Measurements from ENCODE around the gene LIN9. TPM values are rescaled to one million over a fixed set of nuclear protein-coding genes. Genes with fewer than 3 reads are reported as not detected.
A peak's percentile ranks its signal among the peaks of the same experiment; 100 is the strongest.

The LIN9 gene
- total RNA-seq (7.6 and 9.4 TPM in 2 replicates), polyA plus RNA-seq (2.0 and 2.5 TPM in 2 replicates), polyA minus RNA-seq (2.1 and 3.3 TPM in 2 replicates), Bru-seq, nascent RNA (percentile 72 among the genes with signal in this experiment), BruChase-seq, experiment 1, labeled RNA remaining after a 6-hour chase (percentile 54 among the genes with signal in this experiment), BruChase-seq, experiment 2, labeled RNA remaining after a 2-hour chase (percentile 61 among the genes with signal in this experiment)
- 3.2 and 3.8 TPM in 2 replicates for polyA plus RNA-seq (2011; cell fraction: cytosol; rRNA removed)
- 3.9 and 5.9 TPM in 2 replicates for polyA plus RNA-seq (2011; cell fraction: nucleus; rRNA removed)
- 3.2 and 5.6 TPM in 2 replicates for polyA plus RNA-seq (2012)
- polyA minus RNA-seq (2011; cell fraction: cytosol; rRNA and poly(A)+ RNA removed), result 5.7 TPM
- polyA minus RNA-seq (2011; cell fraction: nucleus; rRNA and poly(A)+ RNA removed), result 5.0 and 5.6 TPM in 2 replicates
- long read RNA-seq, transcript LIN9-204 (14 exons, 2,909 nt), result minor isoform, 6 of 22 reads
- long read RNA-seq, transcript LIN9-201 (15 exons, 3,567 nt), result major isoform, 9 of 22 reads
- long read RNA-seq, partial matches to known transcripts, result 0 of 22 reads
- long read RNA-seq, other reads (novel, unspliced or antisense), result 7 of 22 reads

GRCh38 chr1:226308723-226309397 lies at the start of gene LIN9:
Gene LIN9 (minus strand): TSS chr1:226309164. CDS start chr1:226309139, 25 bp downstream.
- DNase-seq (ENCODE audit: low read depth, low spot score) (peak; percentile 91), FAIRE-seq (peak; percentile 84)
- Histone ChIP-seq H3K79me2 (ENCODE audit: control insufficient read depth, insufficient read depth, low read length) (peaks cover 48% of the 10 kb centered on the region), H3K4me3 (replicated peaks in 1 of 3; ENCODE audit: insufficient read depth in 1 of 3, low read depth in 1 of 3, low read length in 3 of 3) (peak within 1 kb of the TSS; percentile 81 to 98 (median 85)), H3K9me1 (replicated peaks; ENCODE audit: control insufficient read depth, extremely low read depth, insufficient read depth, low read length) (no peaks in the 10 kb centered on the region), H3K4me1 (ENCODE audit: control insufficient read depth, extremely low read depth, insufficient read depth, low read length) (peaks cover 13% of the 10 kb centered on the region), H3K27me3 (ENCODE audit: control insufficient read depth in 2 of 2, insufficient read depth in 2 of 2, low read length in 2 of 2) (peaks cover 2 to 4% of the 10 kb centered on the region in 2 experiments), H3K27ac (ENCODE audit: insufficient read depth, low read depth, low read length) (peak within 1 kb of the TSS; percentile 75), H3K9me3 (replicated peaks; ENCODE audit: control insufficient read depth, insufficient read depth, low read length) (no peaks in the 10 kb centered on the region), H2AFZ (ENCODE audit: low read depth, low read length) (peak within 1 kb of the TSS; percentile 99), H3K4me2 (ENCODE audit: insufficient read depth, low read length) (peak within 1 kb of the TSS; percentile 91), H4K20me1 (replicated peaks; ENCODE audit: control insufficient read depth, extremely low read depth, insufficient read depth, low read length) (no peaks in the 10 kb centered on the region), H3K9ac (replicated peaks; ENCODE audit: extremely low read depth, insufficient read depth, low read length) (peak within 1 kb of the TSS; percentile 90), H3K36me3 (ENCODE audit: control insufficient read depth in 2 of 2, extremely low read depth in 1 of 2, insufficient read depth in 2 of 2, low read length in 2 of 2) (no peaks in the 10 kb centered on the region)
- no TSS peak for BruUV-seq (replicated peaks)
- intact Hi-C loops (cut with micrococcal nuclease) (loop anchor here (1.0 to 2.0 kb wide), 3 partner anchors 24 to 123 kb away; partner anchors contain the start of genes ACBD3 and PARP1), dilution Hi-C loops (cut with MboI; ENCODE audit: extremely low pct_ligation_motif_present, low sequenced_read_pairs) (no loop called here)
- TF ChIP-seq POLR2AphosphoS5 (IDR thresholded peaks at IDR 0.05; ENCODE audit: insufficient read depth, low read depth, low read length) (peak; percentile 56), CTCF (IDR thresholded peaks at IDR 0.05; ENCODE audit: extremely low read depth in 1 of 2, insufficient read depth in 1 of 2, low read depth in 1 of 2, low read length in 2 of 2) (peak in 1 of 2 donors; percentile 5), MAX (IDR thresholded peaks at IDR 0.05; ENCODE audit: insufficient read depth, insufficient read length) (peak; percentile 65), FOS (IDR thresholded peaks at IDR 0.05; ENCODE audit: borderline replicate concordance, insufficient read depth, low read length) (no peak), GATA2 (IDR thresholded peaks at IDR 0.05; ENCODE audit: insufficient read depth, insufficient read length, low read depth, low read length) (no peak), JUN (IDR thresholded peaks at IDR 0.05; ENCODE audit: borderline replicate concordance, insufficient read depth, insufficient read length, low read depth) (no peak), POLR2A (IDR thresholded peaks at IDR 0.05; ENCODE audit: low read depth, low read length) (peak; percentile 54), MYC (IDR thresholded peaks at IDR 0.05; ENCODE audit: low read depth, low read length) (no peak)
- POLR2A ChIA-PET, result interaction anchor here (0.9 kb wide), 1 partner anchor 246 kb away, joined by 4 read pairs; the partner anchor contains the start of gene H3-3A
- CTCF ChIA-PET, result interaction anchor here (0.7 to 2.3 kb wide), 11 partner anchors 10 to 244 kb away, joined by 3 to 18 read pairs (median 3); partner anchors contain the start of gene PARP1

Measured in endothelial cell of umbilical vein (primary cell).